Measurements from ENCODE around the gene GALNT9. TPM values are rescaled to one million over a fixed set of nuclear protein-coding genes. Genes with fewer than 3 reads are reported as not detected.
"Not testable (repeated sequence)": the region's sequence is repeated elsewhere in the genome, so short reads cannot be mapped to it uniquely, and the experiment has no call there.

GALNT9 gene
- total RNA-seq, 2 donors from 2014 or later, result 0.34 TPM; not detected in 1

DNA sequence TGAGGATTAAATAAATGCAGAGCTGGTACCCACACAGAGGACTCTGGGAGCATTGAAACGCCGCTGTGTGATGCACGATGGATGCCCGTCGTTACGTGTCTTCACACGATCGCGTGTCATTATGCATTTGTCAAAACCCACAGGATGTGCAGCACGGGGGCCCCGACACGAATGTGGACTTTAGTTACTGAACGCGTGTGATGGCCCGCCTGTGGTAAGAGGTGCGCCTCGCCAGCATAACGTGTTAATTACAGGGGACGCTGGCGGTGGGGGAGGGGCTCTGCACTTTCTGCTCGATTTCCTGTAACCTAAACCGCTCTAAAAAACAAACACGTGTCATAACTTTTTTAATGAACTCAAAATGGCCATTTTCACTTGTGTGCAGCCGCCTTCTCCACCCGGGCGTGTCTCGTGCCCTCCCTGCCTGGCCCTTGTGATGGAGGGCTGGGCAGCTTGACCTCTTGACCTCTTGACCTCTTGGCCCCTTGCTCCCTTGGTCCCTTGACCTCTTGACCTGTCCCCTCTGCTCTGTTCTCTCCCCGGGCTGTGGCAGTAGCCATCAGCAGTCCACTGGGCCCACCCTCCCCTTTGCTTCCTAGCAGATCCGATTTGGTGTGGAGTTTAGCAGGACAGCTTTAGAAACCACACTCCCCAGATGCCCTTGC is 33.7 kb upstream of the GALNT9 start:
- H3K27me3 Mint-ChIP-seq, result no peaks in the 10 kb centered on the region
- no peak for ATAC-seq (replicated peaks)
- H3K27ac Mint-ChIP-seq, result no peak overlapping the region
- no peaks in the 10 kb centered on the region for H3K36me3 Mint-ChIP-seq (ENCODE audit: low read depth)
- H3K4me1 Mint-ChIP-seq, result no peaks in the 10 kb centered on the region
- H3K4me3 Mint-ChIP-seq, result no peak overlapping the region
- no peaks in the 10 kb centered on the region for H3K9me3 Mint-ChIP-seq

GRCh38 chr12:132360906-132361777 is 31.8 kb upstream of the GALNT9 start:
- no peak overlapping the region for H3K27ac Mint-ChIP-seq
- ATAC-seq (replicated peaks), result no peak
- no peaks in the 10 kb centered on the region for H3K36me3 Mint-ChIP-seq (ENCODE audit: low read depth)
- no peaks in the 10 kb centered on the region for H3K9me3 Mint-ChIP-seq
- no peak overlapping the region for H3K4me3 Mint-ChIP-seq
- no peaks in the 10 kb centered on the region for H3K27me3 Mint-ChIP-seq
- no peaks in the 10 kb centered on the region for H3K4me1 Mint-ChIP-seq

GRCh38 chr12:132360410-132360809 is 31.0 kb upstream of the GALNT9 start:
- no peaks in the 10 kb centered on the region for H3K4me1 Mint-ChIP-seq
- no peak overlapping the region for H3K27ac Mint-ChIP-seq
- no peak for ATAC-seq (replicated peaks)
- no peaks in the 10 kb centered on the region for H3K9me3 Mint-ChIP-seq
- H3K4me3 Mint-ChIP-seq, result no peak overlapping the region
- no peaks in the 10 kb centered on the region for H3K36me3 Mint-ChIP-seq (ENCODE audit: low read depth)
- no peaks in the 10 kb centered on the region for H3K27me3 Mint-ChIP-seq

DNA sequence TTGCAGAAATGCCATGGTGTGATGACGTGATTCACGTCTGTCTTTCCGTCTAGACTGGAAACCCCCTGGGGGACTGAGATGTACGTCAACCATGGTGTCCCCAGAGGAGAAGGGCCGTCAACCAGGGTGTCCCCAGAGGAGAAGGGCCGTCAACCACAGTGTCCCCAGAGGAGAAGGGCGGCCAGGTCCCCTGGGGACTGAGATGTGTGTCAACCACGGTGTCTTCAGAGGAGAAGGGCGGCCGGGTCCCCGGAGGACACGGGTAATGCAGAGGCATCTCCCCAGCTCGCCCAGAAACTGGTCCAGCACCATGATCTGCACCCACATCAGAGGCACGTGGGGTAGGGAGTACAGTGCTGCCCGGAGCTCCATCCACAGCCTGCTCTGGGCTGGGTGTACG is 30.6 kb upstream of the GALNT9 start:
- Mint-ChIP-seq H3K9me3 (no peaks in the 10 kb centered on the region), H3K4me3 (no peak overlapping the region), H3K4me1 (no peaks in the 10 kb centered on the region), H3K27ac (no peak overlapping the region), H3K27me3 (no peaks in the 10 kb centered on the region), H3K36me3 (ENCODE audit: low read depth) (no peaks in the 10 kb centered on the region)
- no peak for ATAC-seq (replicated peaks)

DNA sequence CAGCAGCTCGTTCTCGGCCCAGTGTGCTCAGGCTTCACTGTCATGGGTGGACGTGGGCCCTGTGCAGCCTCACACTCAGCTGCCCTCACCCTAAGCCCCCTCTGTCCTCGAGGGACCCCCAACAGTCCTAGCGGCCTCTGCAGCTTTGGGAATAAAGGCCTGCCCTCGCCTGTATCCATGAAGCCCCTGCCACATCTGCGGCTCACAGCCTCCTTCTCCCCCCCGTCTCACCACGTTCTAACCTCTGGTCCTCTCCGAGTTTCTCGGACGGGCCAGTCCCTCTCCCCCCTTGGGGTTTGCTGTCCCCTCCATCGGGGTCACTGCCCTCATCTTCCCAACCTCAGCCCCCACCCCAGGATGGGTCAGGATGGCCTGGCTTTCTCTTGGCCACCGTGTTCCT is 30.2 kb upstream of the GALNT9 start:
- H3K27ac Mint-ChIP-seq, result no peak overlapping the region
- no peaks in the 10 kb centered on the region for H3K4me1 Mint-ChIP-seq
- H3K27me3 Mint-ChIP-seq, result no peaks in the 10 kb centered on the region
- no peaks in the 10 kb centered on the region for H3K9me3 Mint-ChIP-seq
- ATAC-seq (replicated peaks), result no peak
- no peaks in the 10 kb centered on the region for H3K36me3 Mint-ChIP-seq (ENCODE audit: low read depth)
- no peak overlapping the region for H3K4me3 Mint-ChIP-seq

DNA sequence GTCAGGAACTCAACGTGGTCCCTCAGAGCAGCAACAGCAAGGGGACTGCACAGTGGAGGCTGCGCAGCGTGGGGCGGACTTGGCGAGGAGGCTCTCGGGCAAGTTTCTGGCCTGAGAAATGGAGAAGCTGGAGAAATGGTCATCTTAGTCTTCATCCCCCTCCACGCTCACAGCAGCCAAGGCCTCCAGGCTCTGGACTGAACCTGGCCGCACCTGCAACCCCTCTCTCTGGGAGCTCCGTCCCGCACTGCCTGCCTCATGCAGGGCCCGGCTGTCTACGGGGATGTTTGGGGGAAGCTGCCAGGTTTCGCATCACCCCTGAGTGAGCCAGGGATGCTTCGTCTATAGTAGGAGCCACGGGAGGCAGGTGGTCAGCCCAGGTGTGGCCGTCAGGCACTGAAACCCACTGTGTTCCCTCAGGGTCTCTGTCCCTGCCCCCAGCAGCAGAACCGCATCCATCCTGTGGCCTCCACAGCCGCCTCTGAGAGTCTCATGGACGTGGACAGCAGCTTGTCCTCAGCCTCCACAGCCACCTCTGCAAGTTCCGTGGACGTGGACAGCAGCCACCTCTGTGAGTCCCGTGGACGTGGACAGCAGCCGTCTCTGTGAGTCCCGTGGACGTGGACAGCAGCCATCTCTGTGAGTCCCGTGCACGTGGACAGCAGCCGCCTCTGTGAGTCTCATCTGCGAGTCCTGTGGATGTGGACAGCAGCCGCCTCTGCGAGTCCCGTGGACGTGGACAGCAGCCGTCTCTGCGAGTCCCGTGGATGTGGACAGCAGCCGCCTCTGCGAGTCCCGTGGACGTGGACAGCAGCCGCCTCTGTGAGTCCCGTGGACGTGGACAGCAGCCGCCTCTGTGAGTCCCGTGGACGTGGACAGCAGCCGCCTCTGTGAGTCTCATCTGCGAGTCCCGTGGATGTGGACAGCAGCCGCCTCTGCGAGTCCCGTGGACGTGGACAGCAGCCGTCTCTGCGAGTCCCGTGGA is 29.1 kb upstream of the GALNT9 start:
- H3K4me3 Mint-ChIP-seq; H3K9me3 Mint-ChIP-seq; ATAC-seq (replicated peaks); H3K27me3 Mint-ChIP-seq; H3K4me1 Mint-ChIP-seq; H3K36me3 Mint-ChIP-seq (ENCODE audit: low read depth); H3K27ac Mint-ChIP-seq: not testable (repeated sequence)

DNA sequence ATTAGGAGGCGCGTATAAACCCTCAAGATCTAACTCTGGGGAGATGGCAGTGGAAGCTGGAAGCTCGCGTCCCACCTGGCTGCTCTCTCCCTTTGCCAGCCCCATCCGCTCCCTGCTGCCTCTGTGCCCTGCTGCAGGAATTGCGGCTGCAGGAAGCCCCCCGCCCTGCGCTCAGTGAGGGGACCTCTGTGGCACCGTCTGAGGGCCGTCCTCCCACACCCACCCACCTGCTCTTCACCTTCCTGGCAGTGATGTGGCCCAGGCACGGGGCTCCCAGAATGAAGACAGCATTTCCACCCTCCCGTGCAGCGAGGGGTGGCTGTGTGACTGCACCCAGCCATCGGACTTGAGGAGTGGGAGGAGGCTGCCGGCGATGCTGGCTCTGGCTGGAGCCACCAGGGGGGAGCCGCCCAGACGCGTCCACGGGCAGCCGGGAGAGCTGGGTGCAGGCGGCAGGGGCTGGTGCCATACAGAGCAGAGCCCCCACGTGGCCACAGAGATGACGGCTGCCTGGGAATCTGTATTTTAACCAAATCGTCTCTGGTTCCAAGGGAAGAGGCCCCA is 28.3 kb upstream of the GALNT9 start:
- Mint-ChIP-seq H3K36me3 (ENCODE audit: low read depth) (no peaks in the 10 kb centered on the region), H3K27me3 (no peaks in the 10 kb centered on the region), H3K27ac (no peak overlapping the region), H3K4me3 (no peak overlapping the region), H3K9me3 (no peaks in the 10 kb centered on the region), H3K4me1 (no peaks in the 10 kb centered on the region)
- no peak for ATAC-seq (replicated peaks)

- Mint-ChIP-seq H3K27ac (no peak overlapping the region), H3K9me3 (no peaks in the 10 kb centered on the region), H3K4me3 (no peak overlapping the region), H3K36me3 (ENCODE audit: low read depth) (no peaks in the 10 kb centered on the region), H3K4me1 (no peaks in the 10 kb centered on the region), H3K27me3 (no peaks in the 10 kb centered on the region)
- no peak for ATAC-seq (replicated peaks)
These were observed 27.6 kb upstream of the GALNT9 start for GRCh38 chr12:132356691-132357622.

- Mint-ChIP-seq H3K27ac (no peak overlapping the region), H3K9me3 (no peaks in the 10 kb centered on the region), H3K27me3 (no peaks in the 10 kb centered on the region), H3K36me3 (ENCODE audit: low read depth) (no peaks in the 10 kb centered on the region), H3K4me3 (no peak overlapping the region), H3K4me1 (no peaks in the 10 kb centered on the region)
- ATAC-seq (replicated peaks), result no peak
These were observed 26.6 kb upstream of the GALNT9 start for GRCh38 chr12:132355742-132356681.

GRCh38 chr12:132354982-132355680 is 25.7 kb upstream of the GALNT9 start:
- Mint-ChIP-seq H3K4me1 (no peaks in the 10 kb centered on the region), H3K4me3 (no peak overlapping the region), H3K27ac (no peak overlapping the region), H3K27me3 (no peaks in the 10 kb centered on the region), H3K9me3 (no peaks in the 10 kb centered on the region), H3K36me3 (ENCODE audit: low read depth) (no peaks in the 10 kb centered on the region)
- ATAC-seq (replicated peaks), result no peak

DNA sequence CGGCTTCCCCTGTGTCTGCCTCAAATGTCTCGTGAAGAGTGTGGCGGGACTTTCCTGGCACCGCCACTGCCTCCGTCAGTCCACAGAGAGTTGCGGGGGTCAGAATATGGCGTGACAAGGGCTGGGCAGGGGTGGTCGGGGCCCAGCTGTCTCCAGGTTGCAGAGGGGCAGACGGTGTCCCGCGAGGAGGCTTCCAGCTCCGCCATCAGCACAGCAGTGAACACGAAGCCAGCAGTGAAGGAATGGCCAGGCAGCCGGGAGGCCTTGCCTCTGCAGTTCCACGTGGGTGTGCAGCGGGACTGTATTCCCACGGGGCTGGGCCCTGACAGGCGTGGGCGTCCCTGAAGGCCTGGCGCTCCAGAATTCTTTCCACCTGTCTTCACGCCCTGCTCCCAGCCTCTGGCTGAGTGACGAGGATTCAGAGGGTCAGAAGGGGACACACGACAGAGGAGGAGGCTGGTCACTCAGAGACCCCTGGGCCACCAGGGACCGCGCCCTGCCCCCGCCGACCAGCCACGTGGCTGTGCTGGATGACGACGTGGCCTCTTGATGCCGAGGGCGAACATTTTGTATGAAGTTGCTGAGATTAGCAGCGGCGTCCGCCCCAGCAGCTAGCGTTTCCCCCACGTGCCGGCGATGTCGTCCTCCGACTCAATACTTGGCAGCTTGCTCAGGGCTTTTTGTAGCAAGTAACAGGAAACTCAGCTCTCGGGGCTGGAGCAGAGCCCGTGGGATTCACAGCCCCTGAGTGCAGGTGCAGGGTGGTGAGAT is 25.0 kb upstream of the GALNT9 start:
- Mint-ChIP-seq H3K9me3 (no peaks in the 10 kb centered on the region), H3K27me3 (no peaks in the 10 kb centered on the region), H3K27ac (no peak overlapping the region), H3K4me3 (no peak overlapping the region), H3K4me1 (no peaks in the 10 kb centered on the region), H3K36me3 (ENCODE audit: low read depth) (no peaks in the 10 kb centered on the region)
- no peak for ATAC-seq (replicated peaks)

- ATAC-seq (replicated peaks), result no peak
- H3K27me3 Mint-ChIP-seq, result no peaks in the 10 kb centered on the region
- H3K36me3 Mint-ChIP-seq (ENCODE audit: low read depth), result no peaks in the 10 kb centered on the region
- H3K4me1 Mint-ChIP-seq, result no peaks in the 10 kb centered on the region
- H3K27ac Mint-ChIP-seq, result no peak overlapping the region
- no peak overlapping the region for H3K4me3 Mint-ChIP-seq
- H3K9me3 Mint-ChIP-seq, result no peaks in the 10 kb centered on the region
These were observed 24.4 kb upstream of the GALNT9 start for GRCh38 chr12:132353811-132354210.

Measured in activated T-helper 17 cell treated with anti-CD3 and anti-CD28 coated beads, Interleukin-2, amount 50 U/mL, for 72 hours (primary cell).